ENCODE measurements around the gene EIF1.

EIF1 gene

DNA sequence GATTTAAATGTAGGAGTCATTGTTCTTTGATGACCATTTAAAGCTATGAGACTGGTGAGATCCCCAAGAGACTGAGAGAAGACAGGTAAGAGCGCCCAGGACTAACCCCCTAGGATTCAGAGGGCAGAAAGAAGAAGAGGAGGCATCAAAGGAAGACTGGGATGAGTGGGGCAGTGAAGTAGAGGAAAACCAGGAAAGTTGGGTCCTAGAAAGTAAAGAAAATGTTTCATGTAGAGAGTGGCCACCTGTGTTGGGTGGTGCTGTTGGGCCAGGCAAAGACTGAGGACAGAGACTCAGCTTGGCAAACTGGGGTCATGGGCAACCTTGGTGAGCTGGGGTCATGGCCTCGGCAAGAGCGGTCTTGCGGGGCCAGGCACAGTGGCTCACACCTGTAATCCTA is 47.1 kb downstream of the EIF1 start:
- DNase-seq (ENCODE audit: low read depth in 2 of 2): no peak

DNA sequence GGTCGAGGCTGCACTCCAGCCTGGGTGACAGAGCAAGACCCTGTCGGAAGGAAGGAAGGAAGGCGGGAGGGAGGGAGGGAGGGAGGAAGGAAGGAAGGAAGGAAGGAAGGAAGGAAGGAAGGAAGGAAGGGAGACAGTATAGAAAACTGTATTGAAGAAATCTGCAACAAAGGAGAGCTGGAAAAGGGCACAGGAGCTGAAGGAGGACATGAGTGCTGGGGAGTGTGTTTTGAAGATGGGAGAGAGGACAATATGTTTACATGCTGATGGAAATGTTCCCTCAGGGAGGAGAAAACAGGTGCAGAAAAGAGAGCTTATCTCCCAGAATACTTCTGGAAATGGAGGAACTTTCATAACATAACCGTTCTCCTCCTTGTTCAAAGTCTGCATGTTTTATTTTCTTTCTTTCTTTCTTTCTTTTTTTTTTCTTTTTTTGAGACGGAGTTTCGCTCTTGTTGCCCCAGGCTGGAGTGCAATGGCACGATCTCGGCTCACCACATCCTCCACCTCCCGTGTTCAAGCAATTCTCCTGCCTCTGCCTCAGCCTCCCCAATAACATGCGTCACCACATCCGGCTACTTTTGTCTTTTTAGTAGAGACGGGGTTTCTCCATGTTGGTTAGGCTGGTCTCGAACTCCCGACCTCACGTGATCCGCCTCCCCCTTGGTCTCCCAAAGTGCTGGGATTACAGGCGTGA is 48.4 kb downstream of the EIF1 start:
- DNase-seq (ENCODE audit: low read depth in 2 of 2): no peak

DNA sequence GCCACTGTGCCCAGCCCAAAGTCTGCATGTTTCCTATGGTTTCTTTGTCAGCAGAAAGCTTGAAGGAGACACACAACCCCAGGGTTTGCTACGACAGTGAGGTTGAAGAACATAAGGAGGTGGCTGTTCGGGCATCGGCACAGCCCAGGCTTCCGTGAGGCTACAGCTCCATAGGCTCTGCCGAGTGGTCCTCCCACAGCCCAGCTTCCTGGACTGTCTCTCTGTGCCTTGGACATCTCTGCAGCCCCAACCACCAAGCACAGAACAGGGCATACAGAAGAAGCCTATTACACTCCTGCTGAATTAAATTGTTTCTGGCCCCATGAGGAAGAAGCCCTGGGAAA is 49.0 kb downstream of the EIF1 start:
- no peak for DNase-seq (ENCODE audit: low read depth in 2 of 2)

DNA sequence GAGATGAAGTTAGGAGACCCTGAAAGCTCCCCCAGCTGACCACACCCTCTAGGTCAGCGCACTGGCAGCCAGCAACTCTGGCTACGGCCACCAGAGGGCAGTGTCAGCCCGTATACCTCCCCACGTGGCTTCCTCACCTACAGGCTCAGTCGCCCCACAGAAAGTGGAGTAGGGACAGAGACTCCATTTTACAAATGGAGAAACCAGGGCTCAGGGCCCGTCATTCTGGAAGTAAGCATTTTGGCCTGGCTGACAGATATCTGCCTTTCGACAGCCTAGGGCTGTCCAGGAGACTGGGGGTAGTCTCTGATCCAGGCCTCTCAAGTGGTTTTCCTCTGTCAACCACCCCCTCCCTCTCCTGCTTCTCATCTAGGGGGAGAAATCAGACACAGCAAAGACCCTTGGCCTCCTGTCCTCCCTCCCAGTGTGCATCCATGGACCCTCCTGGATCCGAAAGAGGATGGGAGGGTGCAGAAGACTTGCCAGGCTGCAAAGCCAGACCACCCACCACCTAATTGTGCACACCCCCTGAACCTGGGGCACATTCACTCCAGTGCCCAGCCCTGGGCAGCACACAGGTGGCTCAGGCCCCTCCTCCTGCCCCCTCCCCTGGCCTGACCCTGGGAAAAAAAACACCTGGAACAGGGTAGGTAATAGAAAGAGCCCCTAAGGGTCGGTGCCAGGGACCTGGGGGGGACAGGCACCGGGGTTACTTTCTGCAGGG is 49.6 kb downstream of the EIF1 start:
- DNase-seq (ENCODE audit: low read depth in 2 of 2): peak; percentile 55 to 56

DNA sequence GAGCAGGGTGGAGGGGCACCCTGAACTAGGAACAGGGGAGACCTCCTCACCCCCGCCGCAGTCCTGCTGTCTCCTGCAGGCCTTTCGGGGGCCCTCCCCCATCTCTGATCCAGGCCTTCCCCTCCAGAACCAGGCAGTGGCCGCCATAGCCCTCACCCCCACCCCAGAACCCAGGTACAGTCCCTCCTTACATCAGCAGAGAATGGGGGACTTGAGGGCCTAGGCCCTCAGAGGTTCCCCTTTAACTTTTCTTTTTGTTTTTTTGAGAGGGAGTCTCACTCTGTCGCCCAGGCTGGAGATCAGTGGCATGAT is 50.1 kb downstream of the EIF1 start:
- DNase-seq (ENCODE audit: low read depth in 2 of 2): no peak

DNA sequence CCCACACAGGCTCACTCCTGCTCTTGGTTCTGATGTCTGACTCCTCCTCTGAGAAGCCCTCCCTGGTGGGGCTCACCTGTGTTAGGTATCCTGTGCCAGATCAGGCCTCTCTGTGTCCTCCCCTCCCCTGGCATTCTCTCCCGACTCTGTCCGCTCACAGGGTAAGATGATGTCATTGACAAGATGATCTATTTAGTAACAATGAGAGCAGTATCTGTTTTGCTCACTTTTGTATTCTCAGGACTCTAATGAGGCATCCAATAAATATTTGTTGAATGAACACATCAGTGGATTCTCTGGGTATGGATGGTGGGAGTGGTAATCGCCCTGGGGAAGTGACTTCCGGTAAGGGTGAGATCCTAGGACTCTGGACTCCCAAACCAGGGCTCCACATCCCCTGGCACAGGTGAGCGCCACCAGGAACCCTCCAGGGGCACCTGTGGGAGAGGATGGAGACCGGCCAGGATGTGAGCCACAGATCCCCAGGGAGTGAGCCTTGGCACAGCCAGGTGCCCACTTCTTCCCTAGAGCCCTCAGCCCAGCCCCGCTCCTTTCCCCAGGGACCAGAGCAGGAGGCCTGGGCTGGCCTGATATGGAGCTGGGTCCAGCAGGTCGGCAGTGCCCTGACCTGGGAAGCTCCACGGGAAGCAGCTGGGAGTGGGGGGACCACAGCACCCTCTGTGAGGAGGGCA is 51.1 kb downstream of the EIF1 start:
- DNase-seq (ENCODE audit: low read depth in 2 of 2): no peak

DNA sequence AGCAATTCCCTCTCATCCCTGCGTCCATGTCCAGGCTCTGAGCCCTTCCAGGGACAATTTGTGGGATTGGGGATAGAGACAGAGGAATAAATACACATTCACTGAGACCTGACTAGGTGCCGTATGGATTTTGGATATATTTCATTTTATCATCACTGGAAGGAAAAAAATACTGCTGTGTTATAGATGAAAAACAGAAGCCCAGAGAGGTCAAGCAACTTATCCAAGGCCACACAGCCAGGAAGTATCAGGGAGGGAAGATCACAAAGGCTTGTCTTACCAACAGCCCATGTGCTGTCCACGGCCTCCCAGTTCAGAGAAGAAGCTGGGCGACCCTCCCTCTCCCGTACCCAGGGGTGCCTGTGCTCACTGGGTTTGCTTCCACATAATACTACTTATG is 51.8 kb downstream of the EIF1 start:
- DNase-seq (ENCODE audit: low read depth in 2 of 2): no peak

DNA sequence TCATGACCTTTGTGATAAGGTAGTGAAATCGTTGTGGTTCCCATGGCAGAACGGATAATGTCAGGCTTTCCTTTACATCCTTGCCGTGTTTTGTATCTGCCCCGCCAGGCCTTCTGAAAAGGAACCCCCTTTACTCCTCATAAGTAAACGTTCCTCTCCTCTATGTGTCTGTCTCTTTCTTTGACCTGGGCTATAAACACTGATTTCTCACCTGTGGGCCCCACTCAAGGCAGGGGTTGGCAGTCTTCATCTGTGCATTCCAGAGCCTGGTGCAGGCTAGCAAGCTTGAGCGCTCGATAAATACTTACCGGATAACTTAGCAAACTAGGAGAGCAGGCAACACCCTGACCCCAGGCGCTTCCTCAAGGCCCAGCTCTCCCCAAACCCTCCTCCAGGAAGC is 53.0 kb downstream of the EIF1 start:
- no peak for DNase-seq (ENCODE audit: low read depth in 2 of 2)
